Neural progenitor cell (in vitro differentiated cells): Measurements from ENCODE around the gene ZNF653.

ENCODE experiments used
- EZH2phosphoT487 ChIP-seq: fragments of 200-600 bp; sonication (generic); IDR thresholded peaks from 2 replicates; pipeline ENCODE4 v1.6.1; 2017; ENCODE audit warnings: antibody characterized with exemption
- TF ChIP-seq, protein P1 (sequence below): fragments of 200-600 bp; sonication (generic); IDR thresholded peaks from 2 replicates; pipeline ENCODE4 v1.5.1; 2017; ENCODE audit warnings: antibody characterized with exemption, mild to moderate bottlenecking

DNA sequence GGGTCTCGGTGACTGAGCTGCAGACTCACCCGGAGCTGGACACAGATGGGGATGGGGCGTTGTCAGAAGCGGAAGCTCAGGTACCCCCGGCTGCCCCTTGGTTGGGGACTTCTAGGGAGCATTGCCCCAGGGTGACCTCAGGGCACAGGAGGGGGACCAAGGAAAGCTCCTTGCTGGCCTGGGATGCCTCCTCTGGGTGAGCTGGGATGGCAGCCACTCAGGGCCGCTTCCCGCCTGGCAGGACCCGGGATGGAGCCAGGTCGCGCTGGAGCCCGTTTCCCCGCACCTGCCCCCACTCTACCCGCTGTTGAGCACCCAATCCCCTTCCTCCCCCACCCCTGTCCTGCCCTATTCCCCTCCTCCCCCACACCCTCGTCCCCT is 59.4 kb downstream of the ZNF653 start:
- TF ChIP-seq, protein P1, sequence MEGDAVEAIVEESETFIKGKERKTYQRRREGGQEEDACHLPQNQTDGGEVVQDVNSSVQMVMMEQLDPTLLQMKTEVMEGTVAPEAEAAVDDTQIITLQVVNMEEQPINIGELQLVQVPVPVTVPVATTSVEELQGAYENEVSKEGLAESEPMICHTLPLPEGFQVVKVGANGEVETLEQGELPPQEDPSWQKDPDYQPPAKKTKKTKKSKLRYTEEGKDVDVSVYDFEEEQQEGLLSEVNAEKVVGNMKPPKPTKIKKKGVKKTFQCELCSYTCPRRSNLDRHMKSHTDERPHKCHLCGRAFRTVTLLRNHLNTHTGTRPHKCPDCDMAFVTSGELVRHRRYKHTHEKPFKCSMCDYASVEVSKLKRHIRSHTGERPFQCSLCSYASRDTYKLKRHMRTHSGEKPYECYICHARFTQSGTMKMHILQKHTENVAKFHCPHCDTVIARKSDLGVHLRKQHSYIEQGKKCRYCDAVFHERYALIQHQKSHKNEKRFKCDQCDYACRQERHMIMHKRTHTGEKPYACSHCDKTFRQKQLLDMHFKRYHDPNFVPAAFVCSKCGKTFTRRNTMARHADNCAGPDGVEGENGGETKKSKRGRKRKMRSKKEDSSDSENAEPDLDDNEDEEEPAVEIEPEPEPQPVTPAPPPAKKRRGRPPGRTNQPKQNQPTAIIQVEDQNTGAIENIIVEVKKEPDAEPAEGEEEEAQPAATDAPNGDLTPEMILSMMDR = no peak
- no peak for TF ChIP-seq EZH2phosphoT487
